Kidney (tissue), 14 donors: ENCODE measurements around the gene NBAS. TPM values are rescaled to one million over a fixed set of nuclear protein-coding genes. Genes with fewer than 3 reads are reported as not detected.

Experiments
- DNase-seq, 5 donors: peaks; one replicate each; pipeline ENCODE4 v3.0.0-alpha.2; 2013 to 2020
- FAIRE-seq: peaks from 2 replicates; lab custom pipeline; 2012; peaks lifted over from hg19 to GRCh38; lab: Jason Lieb, UNC
- H3K27ac ChIP-seq, 2 donors: one replicate each; pipeline ENCODE4 v1.7.0; 2013; ENCODE audit warnings: low read depth in 2 of 2, low read length in 2 of 2, inconsistent platforms in 1 of 2
- H3K27me3 ChIP-seq: one replicate; pipeline ENCODE4 v1.7.1; 2013; ENCODE audit warnings: low read length, inconsistent platforms; ENCODE audit not compliant: control insufficient read depth, insufficient read depth
- H3K36me3 ChIP-seq, 3 donors: one replicate each; pipeline versions ENCODE4 v1.7.0 to v1.7.1; 2013; ENCODE audit warnings: low read length in 3 of 3, control low read depth in 1 of 3, inconsistent platforms in 1 of 3; ENCODE audit not compliant: insufficient read depth in 3 of 3, control insufficient read depth in 2 of 3
- H3K4me1 ChIP-seq, 3 donors: one replicate each; pipeline versions ENCODE4 v1.7.0 to v1.7.1; 2013; ENCODE audit warnings: low read length in 3 of 3, inconsistent platforms in 1 of 3, low read depth in 1 of 3; ENCODE audit not compliant: control insufficient read depth in 2 of 3, insufficient read depth in 2 of 3
- H3K4me3 ChIP-seq, 3 donors: one replicate each; pipeline versions ENCODE4 v1.7.0 to v1.8.1; 2013; ENCODE audit warnings: low read length in 3 of 3, control low read depth in 1 of 3, inconsistent platforms in 1 of 3
- H3K9ac ChIP-seq, 3 donors: one replicate each; pipeline versions ENCODE4 v1.7.0 to v1.7.1; 2013; ENCODE audit warnings: low read length in 3 of 3, control low read depth in 1 of 3, inconsistent platforms in 1 of 3
- H3K9me3 ChIP-seq, 3 donors: one replicate each; pipeline versions ENCODE4 v1.7.0 to v1.7.1; 2013; ENCODE audit warnings: low read length in 3 of 3, control low read depth in 1 of 3, inconsistent platforms in 1 of 3; ENCODE audit not compliant: control insufficient read depth in 2 of 3, insufficient read depth in 1 of 3
- CTCF ChIP-seq: IDR thresholded peaks from 3 replicates; pipeline ENCODE4 v1.5.1; 2012; ENCODE audit warnings: mild to moderate bottlenecking, moderate library complexity, borderline replicate concordance; ENCODE audit not compliant: insufficient read depth; ENCODE audit errors: extremely low read depth
- intact Hi-C: fragments of 100-400 bp; cut with DNase I; formaldehyde crosslinking; loops from one replicate; pipeline ENCODE4 v1.11.1; 2022
- polyA plus RNA-seq: library from polyadenylated mRNA; stranded (reverse); fragments of 350-450 nt; fragmentation: Illumina TruSeq; extraction: RNeasy Lipid Tissue Mini Kit (QIAGEN cat#74804); gene quantifications from one replicate; pipeline ENCODE4 v1.2.3, GENCODE V29; 2014; ENCODE audit warnings: low read depth, low replicate concordance; ENCODE audit not compliant: insufficient read depth
- total RNA-seq: library from RNA; stranded (reverse); fragmentation: NEBNext Ultra II Directional; extraction: Animal tissue kit (Norgen Biotek cat#: 25700); gene quantifications from one replicate; pipeline ENCODE4 v1.2.1, GENCODE V29; 2021
- donor health status: control.
- donor health status: control.
- donor health status: control.
- donor health status: control.
- donor health status: control.
- donor health status: DM: yes; HTN: yes; CAD: no.
- donor health status: Normal renal cell carcinoma (clear cell type).

NBAS gene
- total and polyA plus RNA-seq, 2 donors from 2014 or later = 40.8 to 44.2 TPM

GRCh38 chr2:15184491-15184890, 376.6 kb downstream of the NBAS start:
- H3K27ac ChIP-seq = no peak overlapping the region
- peaks cover 0 to 7% (median 5%) of the 10 kb centered on the region in 3 donors for H3K36me3 ChIP-seq
- FAIRE-seq (no peak), DNase-seq (no peak)
- no peaks in the 10 kb centered on the region for H3K27me3 ChIP-seq
- TF ChIP-seq CTCF = no peak
- no peaks in the 10 kb centered on the region for H3K9me3 ChIP-seq
- intact Hi-C loops = no loop called here
- no peak overlapping the region for H3K9ac ChIP-seq
- H3K4me1 ChIP-seq = no peaks in the 10 kb centered on the region
- H3K4me3 ChIP-seq = no peak overlapping the region

- intact Hi-C loops = no loop called here
- FAIRE-seq (no peak), DNase-seq (no peak)
- no peak for TF ChIP-seq CTCF
- no peak overlapping the region for H3K27ac ChIP-seq
- H3K27me3 ChIP-seq = no peaks in the 10 kb centered on the region
- H3K36me3 ChIP-seq = peaks cover 0 to 7% (median 5%) of the 10 kb centered on the region in 3 donors
- no peaks in the 10 kb centered on the region for H3K4me1 ChIP-seq
- H3K9ac ChIP-seq = no peak overlapping the region
- H3K4me3 ChIP-seq = no peak overlapping the region
- H3K9me3 ChIP-seq = no peaks in the 10 kb centered on the region
Observed at GRCh38 chr2:15182275-15182674, 378.9 kb downstream of the NBAS start.

- H3K9me3 ChIP-seq = no peaks in the 10 kb centered on the region
- H3K27ac ChIP-seq = no peak overlapping the region
- intact Hi-C loops = no loop called here
- no peak for TF ChIP-seq CTCF
- H3K9ac ChIP-seq = no peak overlapping the region
- no peaks in the 10 kb centered on the region for H3K27me3 ChIP-seq
- H3K4me3 ChIP-seq = no peak overlapping the region
- FAIRE-seq (no peak), DNase-seq (no peak)
- H3K4me1 ChIP-seq = no peaks in the 10 kb centered on the region
- peaks cover 0 to 5% (median 4%) of the 10 kb centered on the region in 3 donors for H3K36me3 ChIP-seq
Observed at GRCh38 chr2:15181092-15181745, 379.9 kb downstream of the NBAS start.
